WTC11 (cell line): ENCODE data around the gene NLRC5. TPM values are rescaled to one million over a fixed set of nuclear protein-coding genes. Genes with fewer than 3 reads are reported as not detected.
A peak's percentile ranks its signal among the peaks of the same experiment; 100 is the strongest.

ENCODE experiments used
- ATAC-seq: fragments of 200-7000 bp; cut with Tn5 transposase; 2 replicates; pipeline ENCODE4 v1.10.0; 2021; ENCODE audit warnings: mild to moderate bottlenecking, moderate library complexity
- CTCF ChIA-PET: fragments of 300-600 bp; sonication (Branson Sonifier 250); formaldehyde crosslinking; loops from one replicate; lab custom pipeline; 2021; ENCODE audit warnings: antibody characterized with exemption; lab: Charles Lee
- POLR2A ChIA-PET: fragments of 350-600 bp; sonication (Branson Sonifier 250); formaldehyde crosslinking; loops from one replicate; lab custom pipeline; 2021; ENCODE audit warnings: antibody characterized with exemption; lab: Charles Lee
- DNase-seq: peaks from one replicate; pipeline ENCODE4 v3.0.0; 2021; ENCODE audit warnings: low spot score
- H3K27ac Mint-ChIP-seq: 2 replicates; pipeline ENCODE4 v1.8.0; 2021; ENCODE audit warnings: mixed read lengths
- H3K27me3 Mint-ChIP-seq: 2 replicates; pipeline ENCODE4 v1.8.0; 2021; ENCODE audit warnings: low read depth, mild to moderate bottlenecking, moderate library complexity, mixed read lengths
- H3K36me3 Mint-ChIP-seq: 2 replicates; pipeline ENCODE4 v1.8.0; 2021; ENCODE audit warnings: mixed read lengths
- H3K4me1 Mint-ChIP-seq: 2 replicates; pipeline ENCODE4 v1.8.0; 2022; ENCODE audit warnings: mixed read lengths
- H3K4me3 Mint-ChIP-seq: 2 replicates; pipeline ENCODE4 v1.8.0; 2021; ENCODE audit warnings: mild to moderate bottlenecking, moderate library complexity, mixed read lengths
- H3K9me3 Mint-ChIP-seq: 2 replicates; pipeline ENCODE4 v1.8.0; 2021; ENCODE audit warnings: mixed read lengths
- ARID4B ChIP-seq: sonication (generic); formaldehyde crosslinking; IDR thresholded peaks from 2 replicates; pipeline ENCODE4 v1.8.0; 2023; ENCODE audit warnings: missing genetic modification reagents, mild to moderate bottlenecking, borderline replicate concordance
- CTCF ChIP-seq: fragments of 200-600 bp; IDR thresholded peaks from 2 replicates; pipeline ENCODE4 v1.8.0; 2022; ENCODE audit warnings: antibody characterized with exemption
- GABPB1 ChIP-seq: sonication (generic); formaldehyde crosslinking; IDR thresholded peaks from 2 replicates; pipeline ENCODE4 v1.8.1; 2023; ENCODE audit warnings: mild to moderate bottlenecking, missing genetic modification reagents
- HMGXB4 ChIP-seq: sonication (generic); formaldehyde crosslinking; IDR thresholded peaks from 2 replicates; pipeline ENCODE4 v1.8.1; 2023; ENCODE audit warnings: mild to moderate bottlenecking, moderate library complexity, missing genetic modification reagents
- MYBL2 ChIP-seq: sonication (generic); formaldehyde crosslinking; IDR thresholded peaks from 2 replicates; pipeline ENCODE4 v1.8.1; 2023; ENCODE audit warnings: mild to moderate bottlenecking, moderate library complexity, missing genetic modification reagents
- PREB ChIP-seq: sonication (generic); formaldehyde crosslinking; IDR thresholded peaks from 2 replicates; pipeline ENCODE4 v1.8.1; 2022; ENCODE audit warnings: mild to moderate bottlenecking, missing genetic modification reagents, moderate library complexity, borderline replicate concordance
- SP1 ChIP-seq: sonication (generic); formaldehyde crosslinking; conservative IDR thresholded peaks from 2 replicates; pipeline ENCODE4 v1.8.1; 2022; ENCODE audit warnings: missing genetic modification reagents
- TEAD1 ChIP-seq: sonication (generic); formaldehyde crosslinking; IDR thresholded peaks from 2 replicates; pipeline ENCODE4 v1.8.0; 2022; ENCODE audit warnings: mild to moderate bottlenecking, missing genetic modification reagents
- USF2 ChIP-seq: sonication (generic); formaldehyde crosslinking; IDR thresholded peaks from 2 replicates; pipeline ENCODE4 v1.8.1; 2023; ENCODE audit warnings: mild to moderate bottlenecking, missing genetic modification reagents, moderate library complexity
- ZNF138 ChIP-seq: sonication (generic); formaldehyde crosslinking; conservative IDR thresholded peaks from 2 replicates; pipeline ENCODE4 v1.8.1; 2022; ENCODE audit warnings: mild to moderate bottlenecking, moderate library complexity, missing genetic modification reagents
- ZNF219 ChIP-seq: sonication (generic); formaldehyde crosslinking; IDR thresholded peaks from 2 replicates; pipeline ENCODE4 v1.8.0; 2023; ENCODE audit warnings: missing genetic modification reagents, mild to moderate bottlenecking, borderline replicate concordance
- ZNF423 ChIP-seq: fragments of 250-450 bp; sonication (Bioruptor Pico); IDR thresholded peaks from 2 replicates; pipeline ENCODE4 v2.1.2; 2022; ENCODE audit warnings: mild to moderate bottlenecking, moderate library complexity
- total RNA-seq: library from RNA; stranded (reverse); gene quantifications from 3 replicates; pipeline ENCODE4 v1.2.3, GENCODE V29; 2021

The NLRC5 gene
- total RNA-seq, 1 experiment from 2014 or later, result 2.8 TPM

GRCh38 chr16:57091975-57092785 lies 102.8 kb downstream of the NLRC5 start, which contains the start of gene CPNE2:
Gene CPNE2, plus strand, starts transcription at chr16:57092583. Its CDS starts 18,160 bp downstream, at chr16:57110743.
- TF ChIP-seq TEAD1 (0 out of 2 replicates have a peak, but pooled peaks have one; percentile 17), ARID4B (0 out of 2 replicates have a peak, but pooled peaks have one; percentile 17), MYBL2 (CRISPR knock-in tag) (no peak), SP1 (CRISPR knock-in tag) (0 out of 2 replicates have a peak, but pooled peaks have one; percentile 15), PREB (CRISPR knock-in tag) (no peak), ZNF219 (0 out of 2 replicates have a peak, but pooled peaks have one; percentile 76), USF2 (CRISPR knock-in tag) (0 out of 2 replicates have a peak, but pooled peaks have one; percentile 2)

GRCh38 chr16:57092786-57093411 lies 103.5 kb downstream of the NLRC5 start:
- CTCF ChIA-PET, result interaction anchor here (0.6 to 3.9 kb wide), 58 partner anchors 9 to 354 kb away, joined by 3 to 68 read pairs (median 4); partner anchors contain the start of genes CETP, CIAPIN1, COQ9 and PSME3IP1
- Mint-ChIP-seq H3K9me3 (peaks cover 4% of the 10 kb centered on the region; the same call in 1 of the 2 replicates), H3K27ac (no peak overlapping the region), H3K4me1 (peaks cover 14% of the 10 kb centered on the region), H3K36me3 (no peaks in the 10 kb centered on the region), H3K27me3 (peaks cover 25% of the 10 kb centered on the region), H3K4me3 (peak overlapping the region; percentile 78)
- DNase-seq, result peak; percentile 55
- TF ChIP-seq ZNF423 (CRISPR knock-in tag), result 0 out of 2 replicates have a peak, but pooled peaks have one; percentile 14
- no peak for TF ChIP-seq GABPB1
- 0 out of 2 replicates have a peak, but pooled peaks have one; percentile 83 for TF ChIP-seq HMGXB4 (CRISPR knock-in tag)
- TF ChIP-seq CTCF, result peak; percentile 59
- no peak for TF ChIP-seq ZNF138 (CRISPR knock-in tag)
- ATAC-seq, result peak; percentile 62
- POLR2A ChIA-PET, result interaction anchor here (0.8 to 1.2 kb wide), 2 partner anchors 9 to 93 kb away, joined by 3 to 4 read pairs; partner anchors contain the start of gene PSME3IP1

More at GRCh38 chr16:57091975-57092785, 102.8 kb downstream of the NLRC5 start, which contains the start of gene CPNE2:
- Mint-ChIP-seq H3K4me1 (peaks cover 14% of the 10 kb centered on the region), H3K36me3 (no peaks in the 10 kb centered on the region), H3K27me3 (peaks cover 25% of the 10 kb centered on the region), H3K4me3 (peak within 1 kb of the TSS; percentile 86), H3K9me3 (peaks cover 4% of the 10 kb centered on the region; the same call in 1 of the 2 replicates), H3K27ac (no peak within 1 kb of the TSS)
- CTCF ChIA-PET, result interaction anchor here (0.6 to 3.9 kb wide), 45 partner anchors 8 to 355 kb away, joined by 3 to 68 read pairs (median 5); partner anchors contain the start of genes CETP, CIAPIN1, COQ9 and PSME3IP1
- POLR2A ChIA-PET, result interaction anchor here (0.8 to 1.2 kb wide), 2 partner anchors 9 to 93 kb away, joined by 3 to 4 read pairs; partner anchors contain the start of gene PSME3IP1
- DNase-seq (peak; percentile 42), ATAC-seq (peak; percentile 35)
